Mesenchymal stem cell (in vitro differentiated cells and primary cell): ENCODE results near the gene FGGY.

ENCODE experiments used
- DNase-seq: peaks from one replicate; pipeline ENCODE4 v3.0.0-alpha.2; 2013
- H2AFZ ChIP-seq: one replicate; pipeline ENCODE4 v1.6.1; 2013; ENCODE audit warnings: low read depth, mild to moderate bottlenecking, control low read depth, inconsistent platforms, low read length, moderate library complexity
- H2AK5ac ChIP-seq: 2 replicates; pipeline ENCODE4 v1.6.1; 2013; ENCODE audit warnings: low read length, moderate library complexity, mild to moderate bottlenecking, inconsistent platforms; ENCODE audit not compliant: severe bottlenecking
- H2BK120ac ChIP-seq: one replicate; pipeline ENCODE4 v1.6.1; 2013; ENCODE audit warnings: low read depth, mild to moderate bottlenecking, inconsistent platforms, low read length, moderate library complexity
- H2BK12ac ChIP-seq, 2 experiments: one replicate each; pipeline ENCODE4 v1.6.1; 2013; ENCODE audit warnings: inconsistent platforms in 2 of 2, low read length in 2 of 2, mild to moderate bottlenecking in 2 of 2, moderate library complexity in 2 of 2, control low read depth in 1 of 2
- H2BK15ac ChIP-seq: one replicate; pipeline ENCODE4 v1.6.1; 2013; ENCODE audit warnings: mild to moderate bottlenecking, low read depth, inconsistent platforms; ENCODE audit not compliant: poor library complexity, severe bottlenecking
- H2BK5ac ChIP-seq: 2 replicates; pipeline ENCODE4 v1.6.1; 2013; ENCODE audit warnings: low read depth, mild to moderate bottlenecking, low read length, control low read depth, inconsistent platforms; ENCODE audit not compliant: poor library complexity, severe bottlenecking
- H3K14ac ChIP-seq, 2 experiments: one replicate each; pipeline ENCODE4 v1.6.1; 2013; ENCODE audit warnings: inconsistent platforms in 2 of 2, low read length in 2 of 2, control low read depth in 1 of 2, mild to moderate bottlenecking in 1 of 2, moderate library complexity in 1 of 2
- H3K18ac ChIP-seq, 2 experiments: one replicate each; pipeline ENCODE4 v1.6.1; 2013; ENCODE audit warnings: inconsistent platforms in 2 of 2, low read length in 2 of 2, control low read depth in 1 of 2, low read depth in 1 of 2, mild to moderate bottlenecking in 1 of 2
- H3K23ac ChIP-seq, 2 experiments: one replicate each; pipeline ENCODE4 v1.6.1; 2013; ENCODE audit warnings: inconsistent platforms in 2 of 2, low read length in 2 of 2, mild to moderate bottlenecking in 2 of 2, moderate library complexity in 2 of 2, control low read depth in 1 of 2
- H3K27ac ChIP-seq: 2 replicates; pipeline ENCODE4 v1.5.1; 2013; ENCODE audit warnings: mild to moderate bottlenecking, moderate library complexity, low read length, control low read depth, inconsistent platforms; ENCODE audit not compliant: poor library complexity, severe bottlenecking
- H3K27me3 ChIP-seq, 2 experiments: 2 replicates each; pipeline versions ENCODE4 v1.6.1 to v1.7.0; 2013; ENCODE audit warnings: low read length in 2 of 2, mild to moderate bottlenecking in 2 of 2, moderate library complexity in 2 of 2, control low read depth in 1 of 2, inconsistent platforms in 1 of 2; ENCODE audit not compliant: control insufficient read depth in 1 of 2, insufficient read depth in 1 of 2
- H3K36me3 ChIP-seq, 2 experiments: 2 replicates each; pipeline versions ENCODE4 v1.6.1 to v1.7.0; 2013; ENCODE audit warnings: low read length in 2 of 2, control low read depth in 1 of 2, inconsistent platforms in 1 of 2, low read depth in 1 of 2, mild to moderate bottlenecking in 1 of 2; ENCODE audit not compliant: insufficient read depth in 2 of 2, control insufficient read depth in 1 of 2
- H3K4ac ChIP-seq, 2 experiments: one replicate each; pipeline ENCODE4 v1.6.1; 2013; ENCODE audit warnings: inconsistent platforms in 2 of 2, low read length in 2 of 2, mild to moderate bottlenecking in 2 of 2, moderate library complexity in 2 of 2, control low read depth in 1 of 2, low read depth in 1 of 2
- H3K4me1 ChIP-seq: 2 replicates; pipeline ENCODE4 v1.6.1; 2013; ENCODE audit warnings: low read depth, low read length, control low read depth; ENCODE audit not compliant: control insufficient read depth, insufficient read depth
- H3K4me2 ChIP-seq: 2 replicates; pipeline ENCODE4 v1.6.1; 2013; ENCODE audit warnings: low read length, mild to moderate bottlenecking, inconsistent platforms; ENCODE audit not compliant: poor library complexity, severe bottlenecking
- H3K4me3 ChIP-seq, 2 experiments: 2 replicates each; pipeline versions ENCODE4 v1.5.1 to v1.7.0; 2013; ENCODE audit warnings: low read length in 2 of 2, mild to moderate bottlenecking in 2 of 2, control low read depth in 1 of 2, low read depth in 1 of 2; ENCODE audit not compliant: insufficient read depth in 1 of 2
- H3K79me1 ChIP-seq: replicated peaks from 2 replicates; pipeline ENCODE4 v1.6.1; 2013; ENCODE audit warnings: mild to moderate bottlenecking, control low read depth, low read length, inconsistent platforms; ENCODE audit not compliant: poor library complexity, severe bottlenecking
- H3K9ac ChIP-seq: 2 replicates; pipeline ENCODE4 v1.7.0; 2013; ENCODE audit warnings: mild to moderate bottlenecking, low read length, moderate library complexity
- H3K9me3 ChIP-seq: 2 replicates; pipeline ENCODE4 v1.7.0; 2013; ENCODE audit warnings: mild to moderate bottlenecking, low read length; ENCODE audit not compliant: control insufficient read depth
- H4K8ac ChIP-seq: one replicate; pipeline ENCODE4 v1.6.1; 2013; ENCODE audit warnings: inconsistent platforms, mild to moderate bottlenecking, low read length, moderate library complexity
- H4K91ac ChIP-seq: one replicate; pipeline ENCODE4 v1.6.1; 2013; ENCODE audit warnings: mild to moderate bottlenecking, low read length, inconsistent platforms
- WGBS: methylation state at CpG from one replicate; pipeline ENCODE4 v1.1.7; 2013; ENCODE audit warnings: mixed read lengths; 5-methylcytosine and 5-hydroxymethylcytosine counted together

Gene FGGY

GRCh38 chr1:59443310-59443709 lies 146.4 kb downstream of the FGGY start:
- no peak overlapping the region for H2BK5ac ChIP-seq
- no peak overlapping the region for H3K9ac ChIP-seq
- no peaks in the 10 kb centered on the region for H3K27me3 ChIP-seq
- no peaks in the 10 kb centered on the region for H3K36me3 ChIP-seq
- H2AFZ ChIP-seq = no peak overlapping the region
- DNase-seq = no peak
- H4K8ac ChIP-seq = no peak overlapping the region
- no peak overlapping the region for H2BK15ac ChIP-seq
- no peak overlapping the region for H2BK12ac ChIP-seq
- no peak overlapping the region for H3K23ac ChIP-seq
- no peak overlapping the region for H3K27ac ChIP-seq
- no peak overlapping the region for H3K4ac ChIP-seq
- peaks cover 4% of the 10 kb centered on the region for H3K4me1 ChIP-seq
- H3K9me3 ChIP-seq = no peaks in the 10 kb centered on the region
- no peak overlapping the region for H4K91ac ChIP-seq
- no peak overlapping the region for H3K4me3 ChIP-seq
- H3K79me1 ChIP-seq = no peaks in the 10 kb centered on the region
- 60% methylated on average over 1 of the region's 1 CpG for WGBS
- no peak overlapping the region for H3K4me2 ChIP-seq
- H2AK5ac ChIP-seq = no peak overlapping the region
- H2BK120ac ChIP-seq = no peak overlapping the region
- no peak overlapping the region for H3K18ac ChIP-seq
- H3K14ac ChIP-seq = no peak overlapping the region

- WGBS = 100% methylated on average over 4 of the region's 6 CpGs
- H2AK5ac ChIP-seq = peak overlapping the region; percentile 70
- no peak for DNase-seq
- H4K91ac ChIP-seq = peak overlapping the region; percentile 75
- no peak overlapping the region for H3K14ac ChIP-seq
- no peak overlapping the region for H2BK15ac ChIP-seq
- H3K9ac ChIP-seq = peak overlapping the region; percentile 80
- no peaks in the 10 kb centered on the region for H3K79me1 ChIP-seq
- no peaks in the 10 kb centered on the region for H3K9me3 ChIP-seq
- H3K18ac ChIP-seq = peak overlapping the region in 1 of 2 experiments; percentile 61
- no peak overlapping the region for H3K4me2 ChIP-seq
- H3K23ac ChIP-seq = no peak overlapping the region
- H3K36me3 ChIP-seq = no peaks in the 10 kb centered on the region
- H3K27me3 ChIP-seq = no peaks in the 10 kb centered on the region
- no peak overlapping the region for H2BK120ac ChIP-seq
- no peak overlapping the region for H3K27ac ChIP-seq
- no peak overlapping the region for H3K4ac ChIP-seq
- no peak overlapping the region for H4K8ac ChIP-seq
- H2BK12ac ChIP-seq = peak overlapping the region; percentile 22 to 90
- H2AFZ ChIP-seq = no peak overlapping the region
- H3K4me1 ChIP-seq = peaks cover 4% of the 10 kb centered on the region
- no peak overlapping the region for H3K4me3 ChIP-seq
- no peak overlapping the region for H2BK5ac ChIP-seq
These were observed 147.6 kb downstream of the FGGY start for GRCh38 chr1:59444520-59444919.

- peak overlapping the region in 1 of 2 experiments; percentile 45 for H3K14ac ChIP-seq
- H3K27me3 ChIP-seq = no peaks in the 10 kb centered on the region
- no peaks in the 10 kb centered on the region for H3K79me1 ChIP-seq
- H3K4me1 ChIP-seq = peaks cover 4% of the 10 kb centered on the region
- peak overlapping the region; percentile 41 for H3K27ac ChIP-seq
- H2AFZ ChIP-seq = peak overlapping the region; percentile 49
- H3K36me3 ChIP-seq = no peaks in the 10 kb centered on the region
- no peak overlapping the region for H3K4me2 ChIP-seq
- no peak overlapping the region for H2BK15ac ChIP-seq
- no peaks in the 10 kb centered on the region for H3K9me3 ChIP-seq
- peak overlapping the region; percentile 35 for H2AK5ac ChIP-seq
- peak overlapping the region; percentile 23 to 69 for H3K18ac ChIP-seq
- peak; percentile 6 for DNase-seq
- no peak overlapping the region for H2BK120ac ChIP-seq
- no CpG with 5 or more reads among the region's 1 CpG for WGBS
- no peak overlapping the region for H2BK5ac ChIP-seq
- H3K23ac ChIP-seq = no peak overlapping the region
- no peak overlapping the region for H3K4me3 ChIP-seq
- H3K4ac ChIP-seq = no peak overlapping the region
- peak overlapping the region; percentile 38 to 88 for H2BK12ac ChIP-seq
- peak overlapping the region; percentile 9 for H4K91ac ChIP-seq
- H3K9ac ChIP-seq = peak overlapping the region; percentile 80
- H4K8ac ChIP-seq = no peak overlapping the region
These were observed 148.1 kb downstream of the FGGY start for GRCh38 chr1:59445040-59445439.

GRCh38 chr1:59446257-59446901 lies 149.5 kb downstream of the FGGY start:
- Histone ChIP-seq H3K4ac (no peak overlapping the region), H3K9ac (peak overlapping the region; percentile 80), H3K9me3 (no peaks in the 10 kb centered on the region), H3K23ac (no peak overlapping the region), H3K4me3 (no peak overlapping the region), H2BK12ac (no peak overlapping the region), H2AK5ac (no peak overlapping the region), H3K18ac (peak overlapping the region in 1 of 2 experiments; percentile 83), H3K4me2 (no peak overlapping the region), H3K36me3 (no peaks in the 10 kb centered on the region), H3K79me1 (no peaks in the 10 kb centered on the region), H2BK5ac (no peak overlapping the region), H2BK120ac (peak overlapping the region; percentile 43), H3K27ac (peak overlapping the region; percentile 52), H3K4me1 (peaks cover 4% of the 10 kb centered on the region), H2BK15ac (no peak overlapping the region), H3K27me3 (no peaks in the 10 kb centered on the region), H2AFZ (no peak overlapping the region), H4K8ac (no peak overlapping the region), H4K91ac (no peak overlapping the region), H3K14ac (no peak overlapping the region)
- 49% methylated on average over 9 of the region's 9 CpGs for WGBS
- DNase-seq = peak; percentile 84
